Natural killer cell (primary cell): ENCODE results near the gene CTRB2. TPM values are rescaled to one million over a fixed set of nuclear protein-coding genes. Genes with fewer than 3 reads are reported as not detected.

Experiments
- ATAC-seq, 3 donors: fragments of 150-1000 bp in 2 of 3; fragments of 200-7000 bp in 1 of 3; cut with Tn5 transposase; 1 replicate in 1 of 3; 2 replicates in 2 of 3; pipeline ENCODE4 v1.10.0; 2021; ENCODE audit warnings: mild to moderate bottlenecking in 2 of 3, moderate library complexity in 2 of 3
- DNase-seq, 2 donors: peaks; one replicate each; pipeline versions ENCODE4 v3.0.0 to v3.0.0-alpha.2; 2013 to 2021; ENCODE audit warnings: mixed read lengths in 1 of 2
- H3K27ac ChIP-seq: one replicate; pipeline ENCODE4 v1.5.1; 2013; ENCODE audit warnings: mild to moderate bottlenecking, low read length
- H3K27me3 ChIP-seq: one replicate; pipeline ENCODE4 v1.6.1; 2013; ENCODE audit warnings: low read length; ENCODE audit not compliant: control insufficient read depth, insufficient read depth
- H3K36me3 ChIP-seq: one replicate; pipeline ENCODE4 v1.6.1; 2013; ENCODE audit warnings: low read length; ENCODE audit not compliant: control insufficient read depth, insufficient read depth
- H3K4me1 ChIP-seq: one replicate; pipeline ENCODE4 v1.6.1; 2013; ENCODE audit warnings: low read length; ENCODE audit not compliant: control insufficient read depth, insufficient read depth
- H3K4me3 ChIP-seq: one replicate; pipeline ENCODE4 v1.5.1; 2013; ENCODE audit warnings: low read length
- H3K9me3 ChIP-seq: one replicate; pipeline ENCODE4 v1.6.1; 2013; ENCODE audit warnings: low read length; ENCODE audit not compliant: control insufficient read depth, insufficient read depth
- H3K27ac Mint-ChIP-seq, 2 donors: one replicate each; pipeline ENCODE4 v1.8.0; 2022; ENCODE audit warnings: mild to moderate bottlenecking in 2 of 2, mixed read lengths in 2 of 2, moderate library complexity in 1 of 2
- H3K27me3 Mint-ChIP-seq, 2 donors: one replicate each; pipeline ENCODE4 v1.8.0; 2022; ENCODE audit warnings: low read depth in 2 of 2, mixed read lengths in 2 of 2
- H3K36me3 Mint-ChIP-seq: one replicate; pipeline ENCODE4 v1.8.0; 2022; ENCODE audit warnings: mixed read lengths
- H3K4me1 Mint-ChIP-seq, 2 donors: one replicate each; pipeline ENCODE4 v1.8.0; 2022; ENCODE audit warnings: mixed read lengths in 2 of 2
- H3K4me3 Mint-ChIP-seq: one replicate; pipeline ENCODE4 v1.8.0; 2022; ENCODE audit warnings: mild to moderate bottlenecking, moderate library complexity, mixed read lengths
- H3K9me3 Mint-ChIP-seq, 2 donors: one replicate each; pipeline ENCODE4 v1.8.0; 2022; ENCODE audit warnings: mixed read lengths in 2 of 2
- CTCF ChIP-seq: fragments of 200-600 bp; IDR thresholded peaks from one replicate; pipeline ENCODE4 v1.8.0; 2022; ENCODE audit warnings: antibody characterized with exemption
- WGBS: methylation state at CpG from one replicate; pipeline ENCODE4 v1.1.7; 2013; ENCODE audit warnings: missing lambda C conversion rate; ENCODE audit not compliant: insufficient coverage; 5-methylcytosine and 5-hydroxymethylcytosine counted together
- intact Hi-C: fragments of 100-400 bp; cut with micrococcal nuclease; formaldehyde crosslinking; loops from one replicate; pipeline ENCODE4 v1.14.2; 2022
- total RNA-seq, 4 donors: library from RNA; stranded (reverse); fragments of 120-200 nt in 1 of 4; gene quantifications; one replicate each; pipeline versions ENCODE4 v1.2.3 to v1.2.4, GENCODE V29; 2013 to 2022

The CTRB2 gene
- total RNA-seq, 3 donors from 2014 or later (not counting 1 experiment from before 2014, with no cell fraction given), result not detected

- WGBS, result 90% methylated on average over 14 of the region's 14 CpGs
- Histone ChIP-seq H3K36me3 (no peaks in the 10 kb centered on the region), H3K9me3 (no peaks in the 10 kb centered on the region), H3K27ac (no peak overlapping the region), H3K4me3 (no peak overlapping the region), H3K27me3 (no peaks in the 10 kb centered on the region), H3K4me1 (no peaks in the 10 kb centered on the region)
- TF ChIP-seq CTCF, result no peak
- ATAC-seq (no peak), DNase-seq (no peak)
- Mint-ChIP-seq H3K4me3 (no peak overlapping the region), H3K9me3 (no peaks in the 10 kb centered on the region), H3K36me3 (no peaks in the 10 kb centered on the region), H3K27ac (no peak overlapping the region), H3K4me1 (no peaks in the 10 kb centered on the region), H3K27me3 (peaks cover 11 to 25% of the 10 kb centered on the region in 2 donors)
- intact Hi-C loops, result no loop called here
These were observed 18.0 kb downstream of the CTRB2 start for GRCh38 chr16:75188832-75189477.

- intact Hi-C loops, result no loop called here
- peaks cover 6 to 9% of the 10 kb centered on the region in 2 donors for H3K27me3 Mint-ChIP-seq
These were observed 25.3 kb downstream of the CTRB2 start for GRCh38 chr16:75181630-75182029.

GRCh38 chr16:75179208-75179607 is 27.8 kb downstream of the CTRB2 start:
- TF ChIP-seq CTCF, result no peak
- WGBS, result 90% methylated on average over 6 of the region's 6 CpGs
- intact Hi-C loops, result no loop called here

More at GRCh38 chr16:75181630-75182029, 25.3 kb downstream of the CTRB2 start:
- no peaks in the 10 kb centered on the region for H3K4me1 Mint-ChIP-seq
- DNase-seq (no peak), ATAC-seq (no peak)
- peaks cover 7 to 9% of the 10 kb centered on the region in 2 donors for H3K9me3 Mint-ChIP-seq
- Histone ChIP-seq H3K36me3 (no peaks in the 10 kb centered on the region), H3K4me3 (no peak overlapping the region), H3K27ac (no peak overlapping the region), H3K27me3 (no peaks in the 10 kb centered on the region), H3K4me1 (no peaks in the 10 kb centered on the region), H3K9me3 (peaks cover 10% of the 10 kb centered on the region)
- H3K27ac Mint-ChIP-seq, result no peak overlapping the region
- H3K36me3 Mint-ChIP-seq, result peaks cover 2% of the 10 kb centered on the region
- TF ChIP-seq CTCF, result no peak
- WGBS, result 26% methylated on average over 3 of the region's 3 CpGs
- H3K4me3 Mint-ChIP-seq, result no peak overlapping the region

GRCh38 chr16:75176926-75177325 is 30.0 kb downstream of the CTRB2 start:
- WGBS, result 97% methylated on average over 2 of the region's 2 CpGs
- Histone ChIP-seq H3K27me3 (no peaks in the 10 kb centered on the region), H3K27ac (no peak overlapping the region), H3K9me3 (peaks cover 46% of the 10 kb centered on the region), H3K4me1 (no peaks in the 10 kb centered on the region), H3K36me3 (no peaks in the 10 kb centered on the region), H3K4me3 (no peak overlapping the region)
- no peak overlapping the region for H3K27ac Mint-ChIP-seq
- H3K27me3 Mint-ChIP-seq, result peaks cover 0 to 4% of the 10 kb centered on the region in 2 donors
- no peak for DNase-seq
- H3K4me1 Mint-ChIP-seq, result no peaks in the 10 kb centered on the region
- peaks cover 20 to 32% of the 10 kb centered on the region in 2 donors for H3K9me3 Mint-ChIP-seq
- no peak for TF ChIP-seq CTCF
- peaks cover 26% of the 10 kb centered on the region for H3K36me3 Mint-ChIP-seq
- ATAC-seq, result no peak
- no peak overlapping the region for H3K4me3 Mint-ChIP-seq
- intact Hi-C loops, result no loop called here

More at GRCh38 chr16:75179208-75179607, 27.8 kb downstream of the CTRB2 start:
- peaks cover 10 to 15% of the 10 kb centered on the region in 2 donors for H3K9me3 Mint-ChIP-seq
- H3K4me3 Mint-ChIP-seq, result no peak overlapping the region
- no peak for DNase-seq
- no peaks in the 10 kb centered on the region for H3K36me3 ChIP-seq
- H3K27ac ChIP-seq, result no peak overlapping the region
- no peaks in the 10 kb centered on the region for H3K4me1 Mint-ChIP-seq
- H3K9me3 ChIP-seq, result peaks cover 30% of the 10 kb centered on the region
- no peaks in the 10 kb centered on the region for H3K27me3 ChIP-seq
- peaks cover 0 to 9% of the 10 kb centered on the region in 2 donors for H3K27me3 Mint-ChIP-seq
- H3K36me3 Mint-ChIP-seq, result peaks cover 10% of the 10 kb centered on the region
- no peak overlapping the region for H3K27ac Mint-ChIP-seq
- no peaks in the 10 kb centered on the region for H3K4me1 ChIP-seq
- ATAC-seq, result no peak
- H3K4me3 ChIP-seq, result no peak overlapping the region
